Esophagus muscularis mucosa (tissue), 4 donors: ENCODE results near the gene SREBF2. TPM values are rescaled to one million over a fixed set of nuclear protein-coding genes. Genes with fewer than 3 reads are reported as not detected.

ENCODE experiments used
- DNase-seq: peaks from one replicate; pipeline ENCODE4 v3.0.0-alpha.2; 2017; ENCODE audit errors: extremely low spot score
- H3K27ac ChIP-seq, 4 donors: fragments of 200-600 bp; sonication (generic); replicated peaks in 1 of 4; 1 replicate in 3 of 4; 2 replicates in 1 of 4; pipeline ENCODE4 v1.5.1; 2016 to 2019; ENCODE audit warnings: mild to moderate bottlenecking in 1 of 4
- H3K27me3 ChIP-seq, 4 donors: fragments of 200-600 bp; sonication (generic); one replicate each; pipeline versions ENCODE4 v1.5.1 to v1.6.0; 2016 to 2019
- H3K36me3 ChIP-seq, 4 donors: fragments of 200-600 bp; sonication (generic); one replicate each; pipeline ENCODE4 v1.5.1; 2016 to 2019
- H3K4me1 ChIP-seq, 4 donors: fragments of 200-600 bp; sonication (generic); one replicate each; pipeline ENCODE4 v1.5.1; 2016 to 2019
- H3K4me3 ChIP-seq, 4 donors: fragments of 200-600 bp; sonication (generic); 1 replicate in 2 of 4; 2 replicates in 2 of 4; pipeline ENCODE4 v1.5.1; 2016 to 2019; ENCODE audit warnings: mild to moderate bottlenecking in 4 of 4, moderate library complexity in 1 of 4
- H3K9me3 ChIP-seq, 4 donors: fragments of 200-600 bp; sonication (generic); 1 replicate in 3 of 4; 2 replicates in 1 of 4; pipeline ENCODE4 v1.5.1; 2016 to 2019
- EP300 ChIP-seq: sonication (generic); formaldehyde crosslinking; IDR thresholded peaks from one replicate; pipeline ENCODE4 v1.6.1; 2017; ENCODE audit warnings: antibody characterized with exemption
- POLR2A ChIP-seq: fragments of 450-650 bp; IDR thresholded peaks from one replicate; pipeline ENCODE4 v1.6.1; 2017; ENCODE audit warnings: antibody characterized with exemption, moderate library complexity, mild to moderate bottlenecking, low read depth
- POLR2AphosphoS5 ChIP-seq, 2 donors: sonication (generic); formaldehyde crosslinking; IDR thresholded peaks; one replicate each; pipeline ENCODE4 v1.6.1; 2017; ENCODE audit warnings: antibody characterized with exemption in 2 of 2
- WGBS: methylation state at CpG from one replicate; pipeline ENCODE4 v1.1.5; 2018; 5-methylcytosine and 5-hydroxymethylcytosine counted together
- intact Hi-C: fragments of 100-400 bp; cut with DNase I; formaldehyde crosslinking; loops from one replicate; pipeline ENCODE4 v1.15.1; 2023
- total RNA-seq, 4 donors: library from RNA; depleted of rRNA; stranded (reverse); fragments of >200 nt; gene quantifications; one replicate each; pipeline versions ENCODE4 v1.1.0 to v1.2.1, GENCODE V29; 2016
- TF ChIP-seq, protein P1 (sequence below), 3 experiments: fragments of 200-600 bp in 2 of 3; fragments of 450-650 bp in 1 of 3; sonication (generic) in 2 of 3; IDR thresholded peaks; one replicate each; pipeline ENCODE4 v1.5.1; 2017 to 2019; ENCODE audit warnings: antibody characterized with exemption in 3 of 3, mild to moderate bottlenecking in 2 of 3, moderate library complexity in 1 of 3

Gene SREBF2
- total RNA-seq, 4 donors from 2014 or later: 56.4 to 97.7 (median 57.2) TPM

DNA sequence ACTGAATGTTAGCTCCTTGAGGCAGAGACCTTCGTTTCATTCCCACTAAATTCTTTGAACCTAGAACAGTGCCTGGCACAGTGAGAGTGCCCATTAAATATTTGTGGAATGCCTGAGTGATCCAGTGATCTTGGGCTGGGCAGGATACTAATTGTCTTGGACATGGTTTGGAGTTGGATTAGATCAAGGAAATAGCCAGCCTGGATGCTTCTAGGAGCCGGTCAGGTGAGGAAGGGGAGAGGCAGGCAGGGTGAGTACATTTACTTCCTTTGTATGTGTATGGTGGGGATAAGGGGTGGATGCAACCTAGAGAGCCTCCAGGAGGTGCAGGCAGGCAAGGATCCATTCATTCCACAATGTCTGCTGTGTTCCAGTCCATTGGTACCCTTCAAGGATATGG is 3.6 kb downstream of the SREBF2 start:
- intact Hi-C loops: loop anchor here (10.0 kb wide), 1 partner anchor 142 kb away; the partner anchor contains the start of gene MEI1
- H3K4me1 ChIP-seq: peaks cover 23 to 75% (median 51%) of the 10 kb centered on the region in 4 donors

DNA sequence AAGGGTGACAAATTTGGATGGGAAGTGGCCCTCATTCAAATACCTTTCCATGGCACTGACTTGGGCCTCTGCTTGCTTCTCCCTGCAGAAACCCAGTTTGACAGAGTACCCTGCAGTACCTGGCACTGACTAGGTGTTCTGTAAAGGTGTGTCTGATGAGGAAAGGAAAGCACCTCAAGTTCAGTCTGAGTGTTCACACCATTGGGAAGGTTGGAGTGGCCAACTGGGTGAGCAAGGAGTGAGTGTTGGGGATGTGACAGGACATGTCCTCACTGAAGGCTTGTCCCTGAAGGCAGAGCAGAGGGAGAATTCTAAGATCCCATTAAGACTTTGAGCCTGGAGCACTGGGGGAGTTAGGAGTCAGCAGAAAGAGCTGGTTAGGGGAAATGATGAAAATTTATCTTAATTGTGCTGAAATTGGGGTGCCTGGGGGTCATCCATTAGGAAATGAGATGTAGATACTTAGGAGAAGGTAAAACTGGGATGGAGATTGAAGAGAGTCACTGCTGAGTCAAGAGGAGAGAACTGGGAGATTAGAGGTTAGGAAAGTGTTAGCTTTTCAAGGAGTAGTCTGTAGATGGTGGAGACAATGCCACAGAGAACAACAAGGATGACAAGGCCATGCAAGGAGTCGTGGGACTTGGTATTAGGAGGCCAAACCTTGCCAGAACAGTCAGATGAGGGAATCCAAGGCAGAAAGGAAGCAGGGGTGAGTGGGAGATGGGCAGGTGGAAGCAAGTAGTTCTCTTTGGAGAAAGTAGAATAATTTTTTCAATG is 6.1 kb downstream of the SREBF2 start:
- DNase-seq: no peak
- intact Hi-C loops: loop anchor here (10.0 kb wide), 1 partner anchor 144 kb away; the partner anchor contains the start of gene MEI1
- H3K9me3 ChIP-seq: no peaks in the 10 kb centered on the region
- H3K27me3 ChIP-seq: no peaks in the 10 kb centered on the region
- no peak overlapping the region for H3K27ac ChIP-seq
- H3K36me3 ChIP-seq: peaks cover 5 to 20% (median 12%) of the 10 kb centered on the region in 4 donors
- WGBS: 83% methylated on average over 1 of the region's 1 CpG
- no peak overlapping the region for H3K4me3 ChIP-seq
- peaks cover 22 to 69% (median 50%) of the 10 kb centered on the region in 4 donors for H3K4me1 ChIP-seq
- TF ChIP-seq POLR2AphosphoS5 (IDR thresholded peaks at IDR 0.05) (no peak), EP300 (no peak), POLR2A (no peak)
- TF ChIP-seq, protein P1, sequence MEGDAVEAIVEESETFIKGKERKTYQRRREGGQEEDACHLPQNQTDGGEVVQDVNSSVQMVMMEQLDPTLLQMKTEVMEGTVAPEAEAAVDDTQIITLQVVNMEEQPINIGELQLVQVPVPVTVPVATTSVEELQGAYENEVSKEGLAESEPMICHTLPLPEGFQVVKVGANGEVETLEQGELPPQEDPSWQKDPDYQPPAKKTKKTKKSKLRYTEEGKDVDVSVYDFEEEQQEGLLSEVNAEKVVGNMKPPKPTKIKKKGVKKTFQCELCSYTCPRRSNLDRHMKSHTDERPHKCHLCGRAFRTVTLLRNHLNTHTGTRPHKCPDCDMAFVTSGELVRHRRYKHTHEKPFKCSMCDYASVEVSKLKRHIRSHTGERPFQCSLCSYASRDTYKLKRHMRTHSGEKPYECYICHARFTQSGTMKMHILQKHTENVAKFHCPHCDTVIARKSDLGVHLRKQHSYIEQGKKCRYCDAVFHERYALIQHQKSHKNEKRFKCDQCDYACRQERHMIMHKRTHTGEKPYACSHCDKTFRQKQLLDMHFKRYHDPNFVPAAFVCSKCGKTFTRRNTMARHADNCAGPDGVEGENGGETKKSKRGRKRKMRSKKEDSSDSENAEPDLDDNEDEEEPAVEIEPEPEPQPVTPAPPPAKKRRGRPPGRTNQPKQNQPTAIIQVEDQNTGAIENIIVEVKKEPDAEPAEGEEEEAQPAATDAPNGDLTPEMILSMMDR (IDR thresholded peaks at IDR 0.05): no peak

More for the DNA sequence above, 3.6 kb downstream of the SREBF2 start:
- no peaks in the 10 kb centered on the region for H3K27me3 ChIP-seq
- H3K27ac ChIP-seq: no peak overlapping the region
- H3K36me3 ChIP-seq: peaks cover 5 to 20% (median 12%) of the 10 kb centered on the region in 4 donors
- no peak for DNase-seq
- H3K9me3 ChIP-seq: no peaks in the 10 kb centered on the region
- no peak overlapping the region for H3K4me3 ChIP-seq
- TF ChIP-seq EP300 (no peak), POLR2A (no peak), POLR2AphosphoS5 (IDR thresholded peaks at IDR 0.05) (no peak)
- TF ChIP-seq, protein P1 (IDR thresholded peaks at IDR 0.05): no peak
- 95% methylated on average over 2 of the region's 2 CpGs for WGBS

DNA sequence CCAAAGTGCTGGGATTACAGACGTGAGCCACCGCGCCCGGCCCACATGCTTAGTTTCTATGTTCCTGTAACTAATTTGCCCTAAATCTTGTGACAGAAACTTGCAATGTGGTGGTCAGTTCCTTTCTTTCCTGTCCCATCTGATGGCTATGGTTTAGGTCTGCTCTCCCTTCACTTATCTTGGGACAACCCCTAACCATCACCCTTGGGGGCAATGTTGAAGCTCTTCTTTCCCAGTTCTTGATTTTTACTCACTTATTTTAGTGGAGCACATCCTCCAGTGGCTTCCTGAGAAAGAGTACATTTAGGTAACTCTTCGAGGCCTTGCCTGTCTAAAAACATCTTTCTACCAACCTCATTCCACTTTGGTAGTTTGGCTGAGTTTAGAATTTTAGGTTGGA is 7.3 kb downstream of the SREBF2 start:
- Histone ChIP-seq H3K27ac (no peak overlapping the region), H3K36me3 (peaks cover 5 to 20% (median 12%) of the 10 kb centered on the region in 4 donors), H3K4me1 (peaks cover 19 to 69% (median 53%) of the 10 kb centered on the region in 4 donors), H3K27me3 (no peaks in the 10 kb centered on the region), H3K4me3 (no peak overlapping the region), H3K9me3 (no peaks in the 10 kb centered on the region)
- DNase-seq: no peak
- TF ChIP-seq EP300 (no peak), POLR2A (no peak), POLR2AphosphoS5 (IDR thresholded peaks at IDR 0.05) (no peak)
- TF ChIP-seq, protein P1 (IDR thresholded peaks at IDR 0.05): no peak
- intact Hi-C loops: no loop called here
- 91% methylated on average over 5 of the region's 5 CpGs for WGBS

- Histone ChIP-seq H3K36me3 (peaks cover 5 to 12% (median 7%) of the 10 kb centered on the region in 4 donors), H3K27ac (peak overlapping the region in 2 of 4 donors; percentile 24 to 26), H3K4me1 (peaks cover 28 to 69% (median 58%) of the 10 kb centered on the region in 4 donors), H3K4me3 (no peak overlapping the region), H3K9me3 (no peaks in the 10 kb centered on the region), H3K27me3 (no peaks in the 10 kb centered on the region)
- intact Hi-C loops: no loop called here
- WGBS: 46% methylated on average over 3 of the region's 3 CpGs
- no peak for DNase-seq
- TF ChIP-seq POLR2AphosphoS5 (IDR thresholded peaks at IDR 0.05) (no peak), EP300 (no peak), POLR2A (no peak)
- TF ChIP-seq, protein P1 (IDR thresholded peaks at IDR 0.05): no peak
These were observed 8.3 kb downstream of the SREBF2 start for GRCh38 chr22:41841085-41841712.
